A549 (cell line): Measurements from ENCODE around the gene CDK10. TPM values are rescaled to one million over a fixed set of nuclear protein-coding genes. Genes with fewer than 3 reads are reported as not detected.
"Not testable (repeated sequence)": the region's sequence is repeated elsewhere in the genome, so short reads cannot be mapped to it uniquely, and the experiment has no call there.

Source experiments
- ATAC-seq, 2 experiments: fragments of 200-7000 bp in 1 of 2; fragments of >200 bp in 1 of 2; cut with Nextera tagmentation in 1 of 2; cut with Tn5 transposase in 1 of 2; 3 replicates each; pipeline versions ENCODE4 v1.8.0 to v1.9.1; 2018 to 2020; ENCODE audit warnings: mild to moderate bottlenecking in 1 of 2, moderate library complexity in 1 of 2
- CTCF ChIA-PET: fragments of 300-600 bp; sonication (Branson Sonifier 250); formaldehyde crosslinking; extraction: SDS; loops from one replicate; lab custom pipeline; 2021; ENCODE audit warnings: antibody characterized with exemption, inconsistent platforms; lab: Yijun Ruan, JAX
- POLR2A ChIA-PET: fragments of 350-600 bp; formaldehyde crosslinking; extraction: SDS; loops from one replicate; lab custom pipeline; 2021; ENCODE audit warnings: antibody characterized with exemption, inconsistent platforms; lab: Yijun Ruan, JAX
- DNase-seq, 2 experiments: peaks; one replicate each; pipeline versions ENCODE4 v3.0.0 to v3.0.0-alpha.2; 2011 to 2016; ENCODE audit warnings: low read depth in 1 of 2, low spot score in 1 of 2
- FAIRE-seq: peaks from 2 replicates; lab custom pipeline; 2011; peaks lifted over from hg19 to GRCh38; lab: Jason Lieb, UNC
- H3K27ac ChIP-seq, 2 experiments: fragments of >200 bp; sonication (Bioruptor Twin); formaldehyde crosslinking; 3 replicates each; pipeline ENCODE4 v1.5.1; 2016 to 2017
- H3K4me1 ChIP-seq: fragments of >200 bp; sonication (Bioruptor Twin); formaldehyde crosslinking; 3 replicates; pipeline ENCODE4 v1.6.1; 2016
- H3K4me2 ChIP-seq: fragments of >200 bp; sonication (Bioruptor Twin); formaldehyde crosslinking; 3 replicates; pipeline ENCODE4 v1.6.1; 2016
- H3K4me3 ChIP-seq: fragments of >200 bp; sonication (Bioruptor Twin); formaldehyde crosslinking; 3 replicates; pipeline ENCODE4 v1.5.1; 2016
- H3K9me3 ChIP-seq: fragments of >200 bp; sonication (Bioruptor Twin); formaldehyde crosslinking; 3 replicates; pipeline ENCODE4 v1.6.1; 2016
- BHLHE40 ChIP-seq: IDR thresholded peaks from 2 replicates; pipeline ENCODE4 v1.6.1; 2012; ENCODE audit warnings: low read depth, low read length, inconsistent platforms
- CEBPB ChIP-seq, 2 experiments: fragments of >200 bp in 1 of 2; sonication (Bioruptor Twin) in 1 of 2; formaldehyde crosslinking in 1 of 2; IDR thresholded peaks; 2 replicates each; pipeline ENCODE4 v1.6.1; 2012 to 2016
- EHMT2 ChIP-seq: fragments of 200-600 bp; sonication (generic); IDR thresholded peaks from 2 replicates; pipeline ENCODE4 v1.6.1; 2016; ENCODE audit warnings: antibody characterized with exemption, low read depth, mild to moderate bottlenecking, moderate library complexity
- FOSL2 ChIP-seq, 2 experiments: fragments of 450-650 bp in 1 of 2; fragments of >200 bp in 1 of 2; sonication (Bioruptor Twin) in 1 of 2; formaldehyde crosslinking; IDR thresholded peaks; 2 replicates each; pipeline versions ENCODE4 v1.5.0 to v1.6.1; 2016 to 2020; ENCODE audit warnings: mild to moderate bottlenecking in 1 of 2, moderate library complexity in 1 of 2
- HOXB13 ChIP-seq: fragments of 250-450 bp; sonication (Bioruptor Pico); IDR thresholded peaks from 2 replicates; pipeline ENCODE4 v1.5.0; 2020; ENCODE audit warnings: low read depth, mild to moderate bottlenecking, moderate library complexity
- JUN ChIP-seq, 2 experiments: fragments of >200 bp; sonication (Bioruptor Twin); formaldehyde crosslinking; IDR thresholded peaks; 2 replicates in 1 of 2; 3 replicates in 1 of 2; pipeline ENCODE4 v1.6.1; 2016 to 2017
- JUNB ChIP-seq: fragments of >200 bp; sonication (Bioruptor Twin); formaldehyde crosslinking; IDR thresholded peaks from 2 replicates; pipeline ENCODE4 v1.6.1; 2016
- KDM1A ChIP-seq: fragments of 200-600 bp; sonication (generic); IDR thresholded peaks from 2 replicates; pipeline ENCODE4 v1.6.1; 2016; ENCODE audit warnings: low read depth, mild to moderate bottlenecking
- MAZ ChIP-seq: fragments of 150-350 bp; IDR thresholded peaks from 2 replicates; pipeline ENCODE4 v1.6.1; 2014; ENCODE audit warnings: antibody characterized with exemption, low read depth, low read length, borderline replicate concordance
- NPAS2 ChIP-seq: fragments of 250-450 bp; sonication (Bioruptor Pico); IDR thresholded peaks from 2 replicates; pipeline ENCODE4 v1.8.0; 2022; ENCODE audit warnings: mild to moderate bottlenecking, moderate library complexity, borderline replicate concordance
- PHF8 ChIP-seq: fragments of 200-600 bp; sonication (generic); IDR thresholded peaks from 2 replicates; pipeline ENCODE4 v1.6.1; 2016; ENCODE audit warnings: low read depth, mild to moderate bottlenecking, antibody characterized with exemption, moderate library complexity, borderline replicate concordance
- RAD21 ChIP-seq, 2 experiments: fragments of >200 bp in 1 of 2; sonication (Bioruptor Twin) in 1 of 2; formaldehyde crosslinking in 1 of 2; IDR thresholded peaks in 1 of 2; conservative IDR thresholded peaks in 1 of 2; 2 replicates in 1 of 2; 3 replicates in 1 of 2; pipeline ENCODE4 v1.6.1; 2012 to 2018; ENCODE audit warnings: inconsistent platforms in 1 of 2
- RARB ChIP-seq: fragments of 250-450 bp; sonication (Bioruptor Pico); IDR thresholded peaks from 2 replicates; pipeline ENCODE4 v1.8.0; 2021; ENCODE audit warnings: mild to moderate bottlenecking, moderate library complexity
- SREBF2 ChIP-seq: fragments of 450-650 bp; IDR thresholded peaks from 2 replicates; pipeline ENCODE4 v1.6.1; 2014; ENCODE audit warnings: mild to moderate bottlenecking, moderate library complexity
- TFCP2L1 ChIP-seq: fragments of 250-450 bp; sonication (Bioruptor Pico); IDR thresholded peaks from 2 replicates; pipeline ENCODE4 v1.5.0; 2021; ENCODE audit warnings: mild to moderate bottlenecking
- WGBS: methylation state at CpG from one replicate; pipeline ENCODE4 v1.1.6; 2017; ENCODE audit errors: missing lambda C conversion rate; 5-methylcytosine and 5-hydroxymethylcytosine counted together
- polyA plus RNA-seq, 4 experiments: library from polyadenylated mRNA; depleted of rRNA in 3 of 4; stranded (reverse); fragments of >200 nt; fragmentation: RNase III in 1 of 4; extraction: RNeasy Plus Mini Kit Qiagen cat#74134 plus additional on column Dnase treatment in 1 of 4; gene quantifications; 2 replicates in 3 of 4; 3 replicates in 1 of 4; pipeline ENCODE4 v1.2.3, GENCODE V29; 2011 to 2017
- TF ChIP-seq, protein P1 (sequence below): fragments of >200 bp; sonication (Bioruptor Twin); formaldehyde crosslinking; IDR thresholded peaks from 2 replicates; pipeline ENCODE4 v1.6.1; 2016
- TF ChIP-seq, protein P2 (sequence below): fragments of 150-350 bp; IDR thresholded peaks from 2 replicates; pipeline ENCODE4 v1.6.1; 2014; ENCODE audit warnings: low read depth, mild to moderate bottlenecking, low read length

Gene CDK10
- polyA plus RNA-seq, 2 of the 4 experiments (the other 2 are of a cell fraction) = 35.9 to 55.3 TPM

DNA sequence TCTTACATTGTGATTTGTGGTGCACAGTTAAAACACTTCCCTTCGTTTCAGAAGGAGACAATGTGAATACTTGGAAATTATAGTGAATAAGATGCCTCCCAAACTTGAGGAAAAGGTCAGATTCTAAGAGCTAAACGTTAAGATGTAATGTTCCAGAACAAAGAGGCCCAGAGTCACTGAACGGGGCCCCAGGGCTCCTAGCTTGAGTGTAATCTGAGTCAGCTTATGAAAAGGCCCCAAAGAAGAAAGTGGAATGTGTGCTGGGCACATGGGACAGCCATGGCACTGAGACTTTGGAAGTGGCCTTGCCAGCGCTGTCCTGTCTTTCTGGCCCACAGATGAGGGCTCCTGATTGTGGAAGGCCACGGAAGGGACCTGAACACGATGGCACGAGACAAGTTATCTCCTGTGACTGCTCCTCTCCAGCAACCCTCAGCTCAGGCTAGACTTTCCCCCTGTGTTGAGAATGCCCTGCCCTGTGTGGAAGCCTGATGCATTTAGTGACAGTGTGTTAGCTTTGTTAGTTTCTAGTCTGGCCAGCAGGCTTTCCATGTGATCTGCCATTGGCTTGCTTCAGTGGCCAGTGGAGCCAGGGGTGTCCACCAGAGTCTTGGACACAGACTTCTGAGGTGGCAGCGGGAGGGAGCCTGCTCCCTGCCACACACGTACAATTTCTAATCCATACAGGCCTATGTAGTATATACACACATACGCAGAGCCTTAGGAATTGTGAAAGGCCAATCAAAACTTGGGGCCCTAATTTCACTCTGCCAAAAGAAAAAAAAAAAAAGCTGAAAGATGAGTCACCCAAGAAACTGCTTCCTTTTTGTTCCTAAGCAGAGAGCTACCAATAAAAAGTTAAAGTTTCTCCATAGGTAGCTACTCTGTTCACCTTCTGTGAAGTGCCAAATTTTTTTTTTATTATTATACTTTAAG lies 15.7 kb upstream of the CDK10 start:
- Histone ChIP-seq H3K4me2 (no peak overlapping the region), H3K9me3 (0 out of 3 replicates have a peak, but pooled peaks cover 5% of the 10 kb centered on the region), H3K4me1 (no peaks in the 10 kb centered on the region), H3K27ac (no peak overlapping the region), H3K4me3 (no peak overlapping the region)
- CTCF ChIA-PET = interaction anchor here (0.6 to 2.3 kb wide), 9 partner anchors 29 to 889 kb away, joined by 3 to 7 read pairs (median 4); no protein-coding TSS in a partner anchor
- WGBS = 87% methylated on average over 10 of the region's 10 CpGs
- DNase-seq (no peak), ATAC-seq (peak; percentile 38 to 49; a peak in 4 of 6 replicates), FAIRE-seq (no peak)
- TF ChIP-seq JUNB = no peak
- TF ChIP-seq SREBF2 = no peak
- TF ChIP-seq MAZ = no peak
- TF ChIP-seq EHMT2 = no peak
- no peak for TF ChIP-seq FOSL2 (IDR thresholded peaks at IDR 0.05)
- peak; percentile 38 for TF ChIP-seq FOSL2 (CRISPR knock-in tag; IDR thresholded peaks at IDR 0.05)
- TF ChIP-seq, protein P1, sequence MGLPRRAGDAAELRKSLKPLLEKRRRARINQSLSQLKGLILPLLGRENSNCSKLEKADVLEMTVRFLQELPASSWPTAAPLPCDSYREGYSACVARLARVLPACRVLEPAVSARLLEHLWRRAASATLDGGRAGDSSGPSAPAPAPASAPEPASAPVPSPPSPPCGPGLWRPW = no peak
- POLR2A ChIA-PET = interaction anchor here (1.7 kb wide), 1 partner anchor 16 kb away, joined by 10 read pairs; the partner anchor contains the start of gene CDK10

DNA sequence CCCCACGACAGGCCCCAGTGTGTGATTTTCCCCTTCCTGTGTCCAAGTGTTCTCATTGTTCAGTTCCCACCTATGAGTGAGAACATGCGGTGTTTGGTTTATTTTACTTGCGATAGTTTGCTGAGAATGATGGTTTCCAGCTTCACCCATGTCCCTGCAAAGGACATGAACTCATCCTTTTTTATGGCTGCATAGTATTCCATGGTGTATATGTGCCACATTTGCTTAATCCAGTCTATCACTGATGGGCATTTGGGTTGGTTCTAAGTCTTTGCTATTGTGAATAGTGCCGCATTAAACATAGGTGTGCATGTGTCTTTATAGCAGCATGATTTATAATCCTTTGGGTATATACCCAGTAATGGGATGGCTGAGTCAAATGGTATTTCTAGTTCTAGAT lies 14.9 kb upstream of the CDK10 start:
- not testable (repeated sequence) for H3K4me3 ChIP-seq, H3K9me3 ChIP-seq, H3K4me1 ChIP-seq, DNase-seq, FAIRE-seq, H3K4me2 ChIP-seq, ATAC-seq, H3K27ac ChIP-seq
- POLR2A ChIA-PET = interaction anchor here (1.7 kb wide), 1 partner anchor 15 kb away, joined by 10 read pairs; the partner anchor contains the start of gene CDK10
- CTCF ChIA-PET = interaction anchor here (0.6 to 2.3 kb wide), 8 partner anchors 12 to 890 kb away, joined by 3 to 7 read pairs (median 3); no protein-coding TSS in a partner anchor
- WGBS = 77% methylated on average over 4 of the region's 4 CpGs

DNA sequence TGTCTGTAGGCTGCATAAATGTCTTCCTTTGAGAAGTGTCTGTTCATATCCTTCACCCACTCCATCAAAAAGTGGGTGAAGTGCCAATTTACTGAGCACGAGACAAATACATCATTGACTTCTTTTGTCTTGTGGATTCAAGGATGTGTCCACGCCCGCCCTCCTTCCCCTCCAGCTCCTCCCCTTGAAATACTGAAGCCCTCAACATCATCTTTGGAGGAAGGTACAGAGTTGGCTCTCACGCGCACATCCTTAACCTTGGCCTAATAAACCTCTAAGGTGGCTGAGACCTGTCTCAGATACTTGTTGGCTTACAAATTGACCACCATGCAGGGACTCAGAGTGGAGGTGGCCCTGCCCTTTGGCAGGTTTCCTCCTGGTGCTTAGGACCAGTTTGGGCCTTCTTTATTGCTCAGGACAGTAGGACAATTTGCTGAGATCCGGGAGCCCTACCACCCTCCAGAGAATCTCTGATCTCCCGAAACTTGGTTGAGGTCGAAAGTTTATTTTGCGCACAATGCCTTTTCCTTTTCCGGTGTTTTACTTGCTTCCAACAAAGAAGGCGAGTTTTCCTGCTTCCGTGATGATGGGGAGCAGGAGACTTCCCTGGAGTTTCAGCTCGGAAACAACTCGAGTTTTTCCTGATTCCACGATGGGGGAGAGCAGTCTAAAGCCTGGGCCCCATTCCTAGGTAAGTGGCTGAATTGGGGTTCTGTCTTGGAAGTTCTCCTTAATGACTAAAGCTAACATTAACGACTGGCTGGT lies 14.1 kb upstream of the CDK10 start:
- Histone ChIP-seq H3K27ac (no peak overlapping the region), H3K4me1 (no peaks in the 10 kb centered on the region), H3K4me3 (no peak overlapping the region), H3K9me3 (no peaks in the 10 kb centered on the region), H3K4me2 (no peak overlapping the region)
- DNase-seq (no peak), FAIRE-seq (no peak), ATAC-seq (no peak)
- TF ChIP-seq, protein P1 = no peak
- TF ChIP-seq HOXB13 (CRISPR knock-in tag) (no peak), KDM1A (no peak), CEBPB (IDR thresholded peaks at IDR 0.05) (no peak), BHLHE40 (no peak), NPAS2 (CRISPR knock-in tag) (no peak), JUN (IDR thresholded peaks at IDR 0.05) (no peak), PHF8 (no peak), TFCP2L1 (CRISPR knock-in tag) (no peak), RAD21 (conservative IDR thresholded peaks at IDR 0.05 in 1 of 2, IDR thresholded peaks at IDR 0.05 in 1 of 2) (no peak), RARB (CRISPR knock-in tag) (no peak)
- TF ChIP-seq, protein P2, sequence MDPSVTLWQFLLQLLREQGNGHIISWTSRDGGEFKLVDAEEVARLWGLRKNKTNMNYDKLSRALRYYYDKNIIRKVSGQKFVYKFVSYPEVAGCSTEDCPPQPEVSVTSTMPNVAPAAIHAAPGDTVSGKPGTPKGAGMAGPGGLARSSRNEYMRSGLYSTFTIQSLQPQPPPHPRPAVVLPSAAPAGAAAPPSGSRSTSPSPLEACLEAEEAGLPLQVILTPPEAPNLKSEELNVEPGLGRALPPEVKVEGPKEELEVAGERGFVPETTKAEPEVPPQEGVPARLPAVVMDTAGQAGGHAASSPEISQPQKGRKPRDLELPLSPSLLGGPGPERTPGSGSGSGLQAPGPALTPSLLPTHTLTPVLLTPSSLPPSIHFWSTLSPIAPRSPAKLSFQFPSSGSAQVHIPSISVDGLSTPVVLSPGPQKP = no peak
- ChIA-PET CTCF (interaction anchor here (0.9 to 2.3 kb wide), 4 partner anchors 13 to 56 kb away, joined by 3 to 7 read pairs (median 4); no protein-coding TSS in a partner anchor), POLR2A (no interaction called here)
- WGBS = 87% methylated on average over 16 of the region's 16 CpGs
